Measurements from ENCODE around the gene FUS. TPM values are rescaled to one million over a fixed set of nuclear protein-coding genes. Genes with fewer than 3 reads are reported as not detected.
"Not testable (repeated sequence)": the region's sequence is repeated elsewhere in the genome, so short reads cannot be mapped to it uniquely, and the experiment has no call there.

Gene FUS
- total RNA-seq, 6 experiments from 2014 or later, result 18.7 to 69.7 (median 40.4) TPM

GRCh38 chr16:31157136-31157535, 22.8 kb upstream of the FUS start:
- ATAC-seq (peak; percentile 36 to 59 (median 50)), DNase-seq (no peak)
- Histone ChIP-seq H3K4me3 (no peak overlapping the region), H3K27me3 (no peaks in the 10 kb centered on the region), H3K27ac (no peak overlapping the region), H3K36me3 (no peaks in the 10 kb centered on the region), H3K4me1 (no peaks in the 10 kb centered on the region), H3K9me3 (no peaks in the 10 kb centered on the region)
- TF ChIP-seq CTCF (IDR thresholded peaks at IDR 0.05) (no peak), POLR2A (IDR thresholded peaks at IDR 0.05) (no peak)
- intact Hi-C loops (cut with DNase I), result no loop called here
- WGBS (ENCODE audit: insufficient coverage, low coverage, low lambda C conversion rate, missing lambda C conversion rate), result 26% methylated on average over 5 of the region's 8 CpGs

- no peaks in the 10 kb centered on the region for H3K4me1 ChIP-seq
- H3K27me3 ChIP-seq, result no peaks in the 10 kb centered on the region
- H3K4me3 ChIP-seq, result no peak overlapping the region
- no peaks in the 10 kb centered on the region for H3K9me3 ChIP-seq
- ATAC-seq, result no peak
- no peak for TF ChIP-seq CTCF (IDR thresholded peaks at IDR 0.05)
- TF ChIP-seq POLR2A (IDR thresholded peaks at IDR 0.05), result no peak
- DNase-seq, result no peak
- H3K27ac ChIP-seq, result no peak overlapping the region
- H3K36me3 ChIP-seq, result no peaks in the 10 kb centered on the region
- 85% methylated on average over 8 of the region's 8 CpGs for WGBS (ENCODE audit: insufficient coverage, low coverage, low lambda C conversion rate, missing lambda C conversion rate)
- intact Hi-C loops (cut with DNase I), result no loop called here
Observed at GRCh38 chr16:31167315-31167714, 12.6 kb upstream of the FUS start.

GRCh38 chr16:31168848-31169247, 11.1 kb upstream of the FUS start:
- no peaks in the 10 kb centered on the region for H3K27me3 ChIP-seq
- no peak for TF ChIP-seq POLR2A (IDR thresholded peaks at IDR 0.05)
- no peak for TF ChIP-seq CTCF (IDR thresholded peaks at IDR 0.05)

GRCh38 chr16:31170048-31170447, 9.9 kb upstream of the FUS start:
- H3K4me3 ChIP-seq; ATAC-seq; H3K36me3 ChIP-seq; H3K27me3 ChIP-seq; intact Hi-C loops (cut with DNase I); H3K4me1 ChIP-seq; H3K27ac ChIP-seq; H3K9me3 ChIP-seq; DNase-seq: not testable (repeated sequence)
- WGBS (ENCODE audit: insufficient coverage, low coverage, low lambda C conversion rate, missing lambda C conversion rate), result no CpG with 5 or more reads among the region's 2 CpGs

More at GRCh38 chr16:31168848-31169247, 11.1 kb upstream of the FUS start:
- DNase-seq (no peak), ATAC-seq (peak; percentile 64 to 89 (median 80))
- Histone ChIP-seq H3K4me1 (no peaks in the 10 kb centered on the region), H3K27ac (no peak overlapping the region), H3K9me3 (no peaks in the 10 kb centered on the region), H3K4me3 (no peak overlapping the region), H3K36me3 (no peaks in the 10 kb centered on the region)
- intact Hi-C loops (cut with DNase I), result no loop called here
- WGBS (ENCODE audit: insufficient coverage, low coverage, low lambda C conversion rate, missing lambda C conversion rate), result 26% methylated on average over 2 of the region's 2 CpGs

GRCh38 chr16:31177136-31177535, 2.8 kb upstream of the FUS start:
- H3K27ac ChIP-seq, result no peak overlapping the region
- H3K4me1 ChIP-seq, result peaks cover 0 to 10% (median 3%) of the 10 kb centered on the region in 4 donors
- TF ChIP-seq CTCF (IDR thresholded peaks at IDR 0.05) (no peak), POLR2A (IDR thresholded peaks at IDR 0.05) (no peak)
- 65% methylated on average over 3 of the region's 3 CpGs for WGBS (ENCODE audit: insufficient coverage, low coverage, low lambda C conversion rate, missing lambda C conversion rate)
- H3K4me3 ChIP-seq, result no peak overlapping the region
- H3K27me3 ChIP-seq, result no peaks in the 10 kb centered on the region
- ATAC-seq (no peak), DNase-seq (no peak)
- intact Hi-C loops (cut with DNase I), result no loop called here
- H3K36me3 ChIP-seq, result no peaks in the 10 kb centered on the region
- H3K9me3 ChIP-seq, result no peaks in the 10 kb centered on the region

Measured in right lobe of liver (tissue), 6 donors.